Activated CD8-positive, alpha-beta memory T cell treated with anti-CD3 and anti-CD28 coated beads, Interleukin-2, amount 50 U/mL, for 24 hours (primary cell): Measurements from ENCODE around the gene RFC3.
"Not testable (repeated sequence)": the region's sequence is repeated elsewhere in the genome, so short reads cannot be mapped to it uniquely, and the experiment has no call there.

Experiments
- DNase-seq: peaks from one replicate; pipeline ENCODE4 v3.0.0-alpha.2; 2020; ENCODE audit errors: extremely low read depth

RFC3 gene

DNA sequence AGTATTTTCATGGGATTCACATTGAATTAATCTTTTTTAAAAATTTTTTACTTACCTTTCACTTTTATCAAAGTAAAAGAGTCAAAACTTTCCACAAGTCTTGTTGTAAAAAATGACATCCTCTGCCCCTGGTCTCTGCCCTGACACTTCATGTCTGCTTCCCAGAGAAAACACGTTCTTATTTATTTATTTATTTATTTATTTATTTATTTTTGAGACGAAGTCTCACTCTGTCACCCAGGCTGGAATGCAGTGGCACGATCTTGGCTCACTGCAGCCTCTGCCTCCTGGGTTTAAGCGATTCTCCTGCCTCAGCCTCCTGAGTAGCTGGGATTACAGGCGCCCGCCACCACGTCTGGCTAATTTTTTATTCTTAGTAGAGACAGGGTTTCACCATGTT lies 5.1 kb upstream of the RFC3 start:
- not testable (repeated sequence) for DNase-seq

DNA sequence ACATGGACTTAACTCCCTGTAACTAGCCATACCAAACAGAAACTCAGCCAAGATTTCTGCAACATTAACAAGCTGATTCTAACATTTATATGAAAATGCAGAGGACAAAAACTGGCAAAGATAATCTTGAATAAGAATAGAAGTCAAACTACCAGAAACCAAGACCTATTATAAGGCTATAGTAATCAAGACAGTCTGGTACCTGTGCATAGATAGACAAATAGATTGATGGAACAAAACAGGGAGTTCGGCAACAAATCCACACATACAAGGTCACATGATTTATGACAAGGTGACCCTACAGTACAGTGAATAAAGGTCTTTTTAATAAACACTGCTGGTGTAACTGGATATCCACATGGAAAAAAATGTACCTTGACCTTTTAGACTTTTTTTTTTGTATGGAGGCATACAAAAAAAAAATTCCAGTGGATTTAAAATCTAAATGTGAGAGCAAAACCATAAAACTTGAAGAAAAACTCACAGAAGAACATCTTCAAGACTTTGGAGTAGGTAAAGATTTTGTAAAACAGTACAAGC lies 2.9 kb upstream of the RFC3 start:
- DNase-seq, result no peak

DNA sequence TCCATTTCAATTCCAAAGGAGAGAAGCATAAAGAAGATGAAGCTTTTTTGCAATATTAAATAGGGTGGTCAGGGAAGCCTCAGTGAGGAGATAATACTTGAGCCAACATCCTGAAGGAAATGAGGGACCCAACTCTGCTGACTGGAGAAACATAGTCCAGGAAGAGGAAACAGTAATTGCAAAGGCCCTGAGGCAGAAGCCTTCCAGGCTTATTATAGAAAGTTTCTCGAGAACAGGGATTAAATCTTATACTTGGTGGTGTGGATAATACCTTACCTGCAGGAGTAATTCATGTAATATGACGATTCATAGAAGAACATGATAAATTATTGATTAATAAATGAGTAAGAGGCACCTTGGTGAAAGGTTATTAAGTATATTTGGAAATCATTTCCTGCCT lies 1.0 kb upstream of the RFC3 start:
- no peak for DNase-seq

DNA sequence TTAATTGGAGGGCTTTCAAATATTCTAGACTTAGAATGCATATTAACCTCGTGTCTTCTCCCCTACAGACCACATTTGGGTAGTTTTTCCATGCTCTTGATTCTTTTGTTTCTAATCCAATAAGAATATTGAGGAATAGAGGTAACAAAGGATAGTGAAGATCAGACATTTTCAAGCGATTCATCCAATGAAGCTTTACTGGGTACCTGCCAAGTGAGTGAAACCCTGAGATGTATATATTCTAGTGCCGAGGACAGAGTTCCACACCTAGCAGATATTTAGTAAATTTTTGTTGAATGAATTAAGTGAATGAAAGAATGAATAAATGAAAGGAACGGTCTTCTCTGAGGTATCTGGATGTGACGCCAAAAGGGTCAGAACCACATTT lies 442 bp upstream of the RFC3 start:
- no peak for DNase-seq

DNA sequence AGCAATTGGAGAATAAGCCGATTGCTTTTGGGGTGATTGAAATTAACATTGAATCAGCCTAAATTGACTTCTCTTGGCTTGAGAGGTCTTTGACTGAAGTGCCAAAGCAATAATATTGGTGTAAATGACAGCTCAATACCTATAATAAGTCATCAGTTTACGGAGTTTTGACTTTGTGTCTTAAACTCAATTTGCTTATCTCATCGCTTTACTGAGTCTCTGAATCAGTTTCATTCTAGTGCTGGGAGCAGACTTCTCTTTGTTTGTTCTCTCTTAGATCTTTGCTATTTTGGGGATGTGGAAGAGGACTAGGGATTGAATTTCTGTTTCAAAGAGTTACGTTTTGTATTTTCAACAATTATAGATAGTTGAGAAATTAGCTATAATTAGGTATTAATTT lies 7.1 kb downstream of the RFC3 start:
- no peak for DNase-seq

DNA sequence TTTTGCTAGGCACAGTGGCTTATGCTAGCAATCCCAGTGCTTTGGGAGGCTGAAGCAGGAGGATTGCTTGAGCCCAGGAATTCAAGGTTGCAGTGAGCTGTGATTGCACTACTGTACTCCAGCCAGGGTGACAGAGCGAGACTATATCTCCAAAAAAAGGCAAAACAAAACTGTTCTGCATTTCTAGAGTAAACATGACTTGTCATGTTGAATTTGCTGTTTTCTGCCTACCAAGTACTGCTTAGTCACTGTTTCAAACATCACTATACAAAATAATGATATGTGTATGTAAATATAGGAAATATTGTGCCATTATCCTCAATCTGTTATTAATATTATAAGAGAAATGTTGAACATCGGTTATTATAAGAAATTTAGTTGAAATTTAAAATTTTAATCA lies 9.2 kb downstream of the RFC3 start:
- DNase-seq, result no peak

DNA sequence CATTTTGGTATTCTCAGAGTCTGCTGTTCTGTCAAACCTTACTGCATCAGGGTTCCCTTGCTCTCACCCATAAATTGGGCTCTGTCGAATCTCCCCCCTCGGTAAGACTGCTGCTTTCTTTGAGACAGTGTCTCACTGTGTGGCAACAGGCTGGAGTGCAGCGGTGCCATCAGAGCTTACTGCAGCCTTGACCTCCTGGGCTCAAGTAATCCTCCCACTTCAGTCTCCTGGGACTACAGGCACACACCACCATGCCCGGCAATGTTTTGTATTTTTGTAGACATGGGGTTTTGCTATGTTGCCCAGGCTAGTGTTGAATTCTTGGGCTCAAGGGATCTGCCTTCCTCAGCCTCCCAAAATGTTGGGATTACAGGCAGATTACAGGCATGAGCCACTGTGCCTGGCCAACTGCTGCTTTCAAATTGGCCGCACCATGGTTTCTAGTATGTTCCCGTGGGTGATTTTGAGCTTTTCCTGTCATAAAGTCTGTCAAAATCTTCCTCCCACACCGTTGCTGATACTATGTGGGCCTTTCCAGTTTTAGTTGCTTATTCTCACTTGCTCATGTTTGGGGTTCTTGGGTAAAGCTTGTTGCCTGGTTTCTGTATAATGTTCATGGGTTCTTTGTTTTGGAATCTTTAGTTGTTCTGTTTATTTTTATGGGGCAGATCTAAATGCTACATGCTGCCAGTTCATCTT lies 10.6 kb downstream of the RFC3 start:
- no peak for DNase-seq

DNA sequence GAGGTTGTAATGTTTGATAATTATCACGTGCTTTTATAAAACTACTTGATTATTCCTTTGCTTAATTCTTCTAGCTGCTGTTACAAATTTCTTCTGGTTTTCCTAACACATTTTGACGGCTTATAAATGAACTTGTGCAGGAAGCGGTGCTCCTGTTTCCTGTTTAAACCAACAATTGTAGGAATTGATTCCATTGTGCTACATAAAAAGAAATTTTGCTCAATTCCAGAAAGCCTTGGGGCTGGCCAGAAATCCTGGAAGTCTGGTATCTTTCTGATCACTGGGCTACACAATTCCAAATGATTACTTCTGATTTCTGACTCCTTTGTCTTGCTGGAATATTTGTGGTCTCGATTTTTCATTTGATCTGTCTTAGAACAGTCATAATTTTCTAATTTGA lies 14.9 kb downstream of the RFC3 start:
- no peak for DNase-seq

DNA sequence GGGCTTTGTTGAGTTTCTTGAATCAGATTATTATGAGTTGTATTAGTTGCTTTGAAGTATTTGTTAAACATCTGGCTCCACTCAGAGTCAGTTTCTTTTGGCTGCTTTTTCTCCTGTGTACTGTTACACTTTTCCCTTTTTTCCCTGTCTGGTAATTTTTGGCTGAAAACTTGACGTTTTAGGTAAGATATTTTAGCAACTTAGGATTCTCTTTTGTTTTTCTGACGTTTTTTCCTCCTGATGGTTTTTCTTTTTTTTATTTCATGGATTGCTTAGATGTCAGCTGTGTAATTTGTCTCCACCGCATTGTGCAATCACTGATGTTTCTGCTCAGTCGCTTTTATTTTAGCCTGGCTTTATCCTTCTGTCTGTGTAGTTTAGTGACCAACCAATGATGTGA lies 20.7 kb downstream of the RFC3 start:
- no peak for DNase-seq

DNA sequence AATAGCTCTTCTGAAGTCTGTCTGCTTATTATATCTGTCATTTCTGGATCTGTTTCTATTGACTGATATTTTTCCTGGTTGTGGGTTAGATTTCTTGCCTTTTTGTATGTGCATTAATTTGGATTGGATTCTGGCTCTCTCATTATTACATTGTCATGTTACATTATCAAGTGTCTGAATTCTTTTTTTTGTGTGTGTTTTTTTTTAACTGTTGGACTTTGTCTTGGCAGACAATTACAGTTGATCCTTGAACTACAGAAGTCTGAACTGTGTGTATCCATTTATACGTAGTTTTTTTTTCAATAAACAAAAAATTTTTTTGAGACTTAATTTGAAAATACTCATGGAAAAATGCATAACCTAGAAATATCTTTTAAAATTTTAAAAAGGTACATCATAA lies 22.5 kb downstream of the RFC3 start:
- no peak for DNase-seq

DNA sequence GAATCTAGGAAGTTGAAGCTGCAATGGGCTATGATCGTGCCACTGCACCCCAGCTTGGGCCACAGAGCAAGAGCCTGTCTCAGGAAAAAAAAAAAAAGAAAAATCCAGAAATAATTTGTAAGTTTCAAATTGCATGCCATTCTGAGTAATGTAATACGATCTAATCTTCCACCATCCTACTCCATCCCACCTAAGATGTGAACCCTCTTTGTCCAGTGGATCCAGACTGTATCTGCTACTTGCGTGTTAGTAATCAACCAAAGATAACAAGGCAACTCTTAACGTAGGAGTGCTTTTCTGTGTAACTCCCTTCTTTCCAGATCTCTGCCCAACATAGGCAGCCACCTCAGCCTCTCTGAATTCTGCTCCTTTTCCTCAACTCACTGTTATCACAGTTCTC lies 24.3 kb downstream of the RFC3 start:
- DNase-seq, result no peak

DNA sequence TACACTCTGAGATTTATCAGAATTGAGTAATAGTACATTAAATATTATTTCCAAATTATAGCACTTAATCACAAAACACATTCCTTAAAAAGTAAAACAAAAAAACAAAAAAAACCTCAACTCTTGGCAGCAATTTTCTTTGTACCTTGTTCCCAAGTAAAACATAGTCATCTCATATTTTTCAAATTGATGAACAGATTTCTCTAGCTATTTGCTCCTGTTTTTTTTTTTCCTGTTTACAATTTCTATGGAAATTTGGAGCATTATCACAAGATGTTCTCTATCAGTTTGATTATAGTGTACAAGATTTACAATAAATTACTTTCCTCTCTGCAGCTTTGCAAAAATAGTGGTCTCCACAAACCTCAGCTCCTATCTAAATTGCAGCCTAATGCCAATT lies 25.0 kb downstream of the RFC3 start:
- DNase-seq, result no peak

DNA sequence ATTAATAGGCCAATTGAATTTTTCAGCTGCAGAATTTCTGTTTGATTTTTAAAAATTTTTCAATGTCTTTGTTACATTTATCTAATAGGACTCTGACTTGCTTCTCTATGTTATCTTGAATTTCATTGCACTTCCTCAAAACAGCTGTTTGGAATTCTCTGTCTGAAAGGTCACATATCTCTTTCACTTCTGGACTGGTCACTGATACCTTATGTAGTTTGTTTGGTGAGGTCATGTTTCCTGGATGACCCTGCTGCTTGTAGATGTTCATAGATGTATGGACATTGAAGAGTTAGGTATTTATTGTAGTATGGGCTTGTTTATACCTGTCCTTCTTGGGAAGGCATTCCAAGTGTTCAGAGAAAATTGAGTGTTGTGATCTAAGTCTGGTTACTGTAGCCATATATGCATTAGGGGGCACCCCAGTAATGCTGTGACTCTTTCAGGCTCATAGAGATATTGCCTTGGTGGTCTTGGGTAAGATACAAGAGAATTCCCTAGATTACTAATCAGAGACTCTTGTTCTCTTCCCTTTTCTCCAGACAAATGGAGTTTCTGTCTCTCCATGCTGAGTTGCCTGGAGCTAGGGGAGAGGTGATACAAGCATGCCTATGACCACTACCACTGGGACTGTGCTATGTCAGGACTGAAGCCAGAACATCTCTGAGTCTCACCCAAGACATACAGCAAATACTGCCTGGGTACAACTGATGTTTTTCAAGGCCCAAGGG lies 27.8 kb downstream of the RFC3 start:
- no peak for DNase-seq

DNA sequence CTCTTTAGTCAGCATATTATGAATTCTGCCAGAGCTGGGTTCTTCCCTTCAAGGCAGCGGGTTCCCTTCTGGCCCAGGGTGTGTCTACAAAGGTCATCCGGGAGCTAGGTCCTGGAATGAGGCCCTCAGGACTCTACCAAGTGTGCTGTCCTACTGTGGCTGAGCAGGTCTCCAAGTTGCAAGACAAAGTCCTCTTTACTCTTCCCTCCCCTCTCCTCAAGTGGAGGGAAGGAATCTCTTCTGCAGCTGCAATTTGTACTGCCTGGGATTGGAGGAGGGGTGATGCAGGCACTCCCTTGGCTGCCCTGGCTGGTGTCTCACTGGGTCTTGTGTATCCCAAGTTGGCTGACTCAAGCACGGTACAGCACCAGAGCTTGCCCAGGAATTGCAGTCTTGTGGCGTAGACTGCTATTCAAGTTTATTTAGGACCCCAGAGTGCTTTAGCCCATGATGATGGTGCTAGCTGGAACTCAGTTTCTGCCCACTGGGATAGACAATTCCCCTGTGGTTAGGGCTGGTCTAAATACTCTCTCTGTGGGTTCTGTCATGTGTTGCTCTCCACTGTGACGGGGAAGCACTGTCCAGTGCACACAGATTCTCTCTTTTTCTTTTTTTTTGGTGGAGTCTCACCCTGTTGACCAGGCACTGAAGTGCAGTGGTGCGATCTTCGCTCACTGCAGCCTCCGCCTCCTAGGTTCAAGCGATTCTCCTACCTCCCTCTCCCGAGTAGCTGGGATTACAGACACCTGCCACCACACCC lies 28.5 kb downstream of the RFC3 start:
- DNase-seq, result no peak

DNA sequence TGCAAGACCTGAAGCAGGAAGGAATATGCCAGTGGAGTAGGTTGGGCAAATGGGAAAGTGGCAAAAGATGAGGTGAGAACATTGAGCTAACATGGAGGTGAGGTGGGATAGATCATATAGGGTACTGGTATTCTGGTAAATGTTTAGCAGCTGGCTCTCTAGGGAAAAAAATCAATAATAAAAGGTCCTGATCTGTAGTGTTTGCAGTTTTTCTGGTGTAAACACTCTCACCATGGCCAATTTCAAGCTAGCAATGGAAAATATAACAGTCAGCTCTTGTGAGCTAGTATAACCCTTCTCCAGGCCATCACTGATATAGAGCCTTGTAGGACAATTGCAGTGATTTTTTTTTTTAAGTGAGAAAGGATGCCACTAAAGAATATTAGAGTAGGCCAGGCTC lies 31.3 kb downstream of the RFC3 start:
- no peak for DNase-seq

DNA sequence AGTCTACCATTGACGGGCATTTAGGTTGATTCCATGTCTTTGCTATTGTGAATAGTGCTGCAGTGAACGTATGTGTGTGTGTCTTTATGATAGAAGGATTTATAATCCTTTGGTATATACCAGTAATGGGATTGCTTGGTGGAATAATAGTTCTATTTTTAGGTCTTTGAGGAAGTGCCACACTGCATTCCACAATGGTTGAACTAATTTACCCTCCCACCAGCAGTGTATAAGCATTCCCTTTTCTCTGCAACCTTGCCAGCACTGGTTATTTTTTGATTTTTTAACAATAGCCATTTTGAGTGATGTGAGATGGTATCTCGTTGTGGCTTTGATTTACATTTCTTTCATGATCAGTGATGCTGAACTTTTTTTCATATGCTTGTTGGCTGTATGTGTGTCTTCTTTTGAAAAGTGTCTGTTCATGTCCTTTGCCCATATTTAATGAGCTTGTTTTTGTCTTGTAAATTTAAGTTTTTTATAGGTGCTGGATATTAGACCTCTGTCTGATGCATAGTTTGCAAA lies 37.5 kb downstream of the RFC3 start:
- no peak for DNase-seq

DNA sequence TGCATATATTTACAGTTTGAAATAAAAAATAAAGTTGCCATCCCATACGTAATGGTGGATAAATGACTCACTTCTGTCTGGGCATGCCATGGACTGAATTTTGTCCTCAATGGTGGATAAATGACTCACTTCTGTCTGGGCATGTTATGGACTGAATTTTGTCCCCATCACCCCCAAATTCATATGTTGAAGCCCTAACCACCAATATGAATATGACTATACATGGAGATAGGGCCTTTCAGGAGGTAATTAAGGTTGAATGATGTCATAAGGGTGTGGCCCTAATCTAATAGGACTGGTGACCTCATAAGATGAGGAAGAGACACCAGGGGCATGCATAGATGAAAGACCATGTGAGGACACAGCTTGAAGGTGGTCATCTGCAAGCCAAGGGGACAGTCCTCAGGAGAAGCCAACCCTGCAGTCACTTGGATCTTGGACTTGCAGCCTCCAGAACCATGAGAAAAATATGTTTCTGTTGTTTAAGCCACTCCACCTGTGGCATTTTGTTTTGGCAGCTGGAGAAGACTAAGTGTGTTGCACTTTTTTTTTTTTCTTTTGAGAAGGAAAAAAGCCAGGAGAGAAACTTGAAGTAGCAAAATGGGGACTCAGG lies 41.8 kb downstream of the RFC3 start:
- no peak for DNase-seq

DNA sequence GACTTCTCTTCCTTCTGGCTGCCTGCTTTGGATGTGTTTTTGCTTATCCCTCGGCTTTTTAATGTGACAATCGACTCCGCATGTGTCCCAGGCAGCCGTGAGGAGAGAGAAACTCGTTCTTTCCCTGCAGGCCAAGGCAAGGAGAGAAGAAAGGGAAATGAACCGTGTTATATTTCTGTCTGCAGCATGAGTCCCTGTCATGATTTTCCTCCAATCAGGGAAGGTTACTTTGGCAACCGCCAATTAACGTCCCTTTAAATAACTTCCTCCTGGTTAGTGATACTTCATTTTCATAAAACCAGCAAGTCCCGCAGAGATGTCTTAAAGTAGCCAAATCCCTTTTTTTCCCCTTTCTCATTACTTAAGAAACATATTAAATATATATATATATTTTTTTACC lies 42.6 kb downstream of the RFC3 start:
- DNase-seq, result no peak

DNA sequence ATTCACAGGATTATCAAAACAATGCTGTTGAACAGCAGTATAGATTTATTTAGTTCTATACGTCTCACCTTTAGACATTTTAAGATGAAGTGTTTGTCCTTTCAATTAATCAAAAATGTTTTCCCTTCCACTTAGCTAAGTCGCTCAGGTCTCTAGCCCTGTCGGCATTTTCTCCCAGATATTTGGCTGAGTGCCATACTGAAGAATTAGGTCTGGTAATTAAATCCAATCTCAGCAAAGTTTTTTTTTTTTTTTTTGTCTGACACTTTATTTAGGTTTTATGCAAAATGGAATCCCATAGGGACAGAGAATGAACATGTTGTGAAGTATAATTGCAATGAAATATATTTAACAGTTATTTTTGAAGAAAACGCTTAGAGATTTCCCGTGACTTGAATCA lies 44.1 kb downstream of the RFC3 start:
- no peak for DNase-seq

DNA sequence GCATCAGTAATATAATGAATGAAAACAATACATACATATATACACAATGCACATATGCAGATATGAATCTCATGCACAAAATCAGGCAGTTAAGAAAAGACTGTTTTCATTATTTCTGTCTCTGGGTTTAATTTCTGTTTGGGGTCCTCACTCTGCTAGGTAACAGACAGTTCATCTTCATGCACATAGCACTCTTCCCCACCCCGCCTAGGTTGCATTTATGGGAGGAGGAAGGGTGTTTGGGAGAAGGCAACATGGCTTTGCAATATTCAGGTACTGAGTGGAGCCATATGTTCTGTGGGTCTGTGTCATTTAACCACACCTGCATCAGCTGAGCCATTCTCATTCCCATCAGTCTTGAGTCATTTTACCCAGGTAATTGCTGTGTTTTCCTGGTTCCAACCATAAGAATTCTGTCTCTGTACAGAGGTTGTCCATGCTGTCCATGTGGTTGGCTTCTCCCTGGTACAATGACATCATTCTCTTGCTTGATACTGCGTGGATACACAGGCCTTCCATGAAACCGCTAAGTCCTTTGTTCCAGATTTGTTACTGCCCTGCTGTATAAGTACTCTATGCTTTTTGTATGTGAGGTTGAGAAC lies 45.3 kb downstream of the RFC3 start:
- DNase-seq, result no peak

DNA sequence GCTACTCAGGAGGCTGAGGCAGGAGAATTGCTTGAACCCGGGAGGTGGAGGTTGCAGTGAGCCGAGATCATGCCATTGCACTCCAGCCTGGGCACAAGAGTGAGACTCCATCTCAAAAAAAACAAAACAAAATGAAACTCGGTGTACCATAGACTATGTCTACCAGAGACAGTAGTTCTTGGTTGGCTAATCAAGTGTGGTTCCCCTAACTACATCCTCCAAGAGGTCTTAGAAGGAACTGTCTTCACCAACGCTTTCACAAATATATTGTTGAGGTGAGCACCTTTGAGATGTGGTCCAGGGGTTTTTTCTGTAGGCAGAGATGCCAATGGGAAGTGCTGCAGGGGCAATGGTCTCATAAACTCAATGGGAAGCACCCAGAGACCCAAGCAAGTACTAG lies 48.0 kb downstream of the RFC3 start:
- no peak for DNase-seq

DNA sequence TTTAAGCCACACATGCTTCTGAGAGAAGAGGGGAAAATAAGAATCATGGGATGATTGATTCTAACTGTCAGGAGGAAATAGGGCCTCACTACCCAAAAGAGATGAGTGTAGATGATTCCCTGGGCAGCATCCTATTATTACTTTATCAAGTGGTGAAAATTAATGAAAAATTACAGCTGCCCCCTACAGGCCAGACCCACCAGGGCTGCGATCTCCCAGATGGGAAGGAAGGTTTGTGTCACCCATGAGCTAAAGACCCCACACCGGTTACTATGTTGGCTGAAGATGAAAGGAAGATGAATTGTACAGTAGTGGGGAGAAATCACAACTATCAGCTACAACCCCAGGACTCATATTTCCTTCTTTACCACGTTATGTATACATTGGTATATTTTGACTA lies 49.5 kb downstream of the RFC3 start:
- no peak for DNase-seq
